ENCODE data around the gene TTLL12.
A peak's percentile ranks its signal among the peaks of the same experiment; 100 is the strongest.

Gene TTLL12

DNA sequence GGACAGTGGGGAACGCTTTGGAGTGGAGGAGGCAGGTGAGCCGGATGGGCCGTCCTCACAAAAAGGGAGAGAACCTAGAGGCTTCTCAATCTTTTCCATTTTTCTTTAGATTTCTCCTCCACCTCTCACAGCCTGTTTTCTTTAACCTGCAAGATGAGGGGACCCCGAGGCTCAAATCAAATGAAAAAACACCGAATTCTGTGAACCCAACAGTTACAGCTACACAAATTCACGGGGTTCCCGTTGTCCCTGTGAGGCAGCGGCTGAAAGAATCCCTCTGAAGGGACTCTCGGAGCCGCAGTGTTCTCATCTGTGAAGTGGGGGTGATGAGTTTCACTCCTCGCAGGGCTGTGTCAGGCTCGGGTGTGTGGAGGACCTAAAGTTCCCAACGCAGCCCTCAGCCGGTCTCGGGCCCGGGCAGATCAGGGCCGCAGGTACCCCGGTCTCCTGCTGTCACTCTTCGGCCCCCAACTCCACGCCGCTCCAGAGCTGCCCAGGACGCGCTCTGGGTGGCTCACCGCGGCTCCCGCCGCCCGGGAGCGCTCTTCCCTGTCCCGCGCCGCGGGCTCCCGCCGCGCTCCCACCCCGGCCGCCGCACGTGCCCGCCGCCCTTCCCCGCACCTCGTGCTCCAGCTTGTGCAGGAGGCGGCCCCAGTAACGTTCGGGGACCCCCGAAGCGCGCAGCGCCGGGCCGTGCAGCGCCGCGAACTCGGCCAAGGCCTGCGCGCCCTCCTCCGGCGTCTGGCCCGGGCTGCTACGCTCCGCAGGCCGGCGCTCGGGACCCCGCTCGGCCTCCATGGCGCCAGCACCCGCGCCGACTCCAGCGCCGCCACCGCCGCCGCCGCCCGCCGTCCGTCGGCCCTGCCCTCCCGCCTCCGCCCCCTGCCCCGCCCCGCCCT, at the start of gene TTLL12:
Gene TTLL12, minus strand, starts transcription at position 863 of the 899 bp plus-strand sequence. Its CDS starts 65 bp downstream, at position 798.
- peak; percentile 28 to 39 for DNase-seq (ENCODE audit: low read depth in 2 of 2, low spot score in 1 of 2)

DNA sequence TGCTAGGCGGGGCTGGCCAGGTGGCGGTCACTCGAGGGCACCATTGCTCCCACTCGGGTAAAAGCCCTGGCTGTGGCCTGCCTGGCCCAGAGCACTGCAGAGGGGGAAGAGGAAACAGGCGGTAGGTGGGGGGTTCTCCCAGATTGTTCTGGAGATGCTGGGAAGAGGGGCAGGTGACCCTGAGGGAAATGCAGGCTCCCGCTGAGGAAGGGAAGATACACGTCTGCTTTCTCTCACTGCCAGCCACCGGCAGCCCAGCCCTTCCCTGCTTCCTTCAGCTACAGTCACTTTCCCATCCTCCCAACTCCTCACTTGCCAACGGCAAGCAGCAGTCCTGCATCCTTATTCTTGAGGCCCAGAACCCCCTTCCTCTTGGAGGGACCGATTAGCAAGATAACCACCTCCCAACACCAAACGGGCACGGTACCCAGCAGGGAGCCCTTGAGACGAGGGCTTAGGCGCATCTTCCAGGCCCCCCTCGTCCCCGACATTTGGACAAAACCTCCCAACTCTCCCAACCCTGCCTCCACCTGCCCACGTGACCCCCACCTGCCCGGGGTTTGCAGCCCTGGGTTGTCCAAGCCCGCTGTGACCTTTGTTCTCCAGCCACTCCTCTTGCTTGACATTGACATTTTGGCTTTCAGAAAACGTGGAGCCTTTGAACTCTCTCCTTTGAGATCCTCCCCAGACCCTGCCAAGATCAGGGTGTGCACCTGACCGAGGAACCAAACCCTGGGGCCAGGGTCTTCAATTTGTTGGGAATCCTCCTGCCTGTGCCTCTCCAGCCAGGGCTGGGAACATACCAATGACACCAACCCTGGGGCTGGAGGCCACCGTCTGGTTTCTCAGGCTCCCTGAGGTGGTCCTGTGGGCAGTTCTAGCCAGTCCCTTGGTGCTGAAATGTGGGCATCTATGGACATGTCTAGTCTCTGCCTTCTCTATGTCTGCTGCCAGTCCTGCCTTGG, 48.8 kb upstream of the TTLL12 start:
- no peak for DNase-seq (ENCODE audit: low read depth in 2 of 2, low spot score in 1 of 2)

DNA sequence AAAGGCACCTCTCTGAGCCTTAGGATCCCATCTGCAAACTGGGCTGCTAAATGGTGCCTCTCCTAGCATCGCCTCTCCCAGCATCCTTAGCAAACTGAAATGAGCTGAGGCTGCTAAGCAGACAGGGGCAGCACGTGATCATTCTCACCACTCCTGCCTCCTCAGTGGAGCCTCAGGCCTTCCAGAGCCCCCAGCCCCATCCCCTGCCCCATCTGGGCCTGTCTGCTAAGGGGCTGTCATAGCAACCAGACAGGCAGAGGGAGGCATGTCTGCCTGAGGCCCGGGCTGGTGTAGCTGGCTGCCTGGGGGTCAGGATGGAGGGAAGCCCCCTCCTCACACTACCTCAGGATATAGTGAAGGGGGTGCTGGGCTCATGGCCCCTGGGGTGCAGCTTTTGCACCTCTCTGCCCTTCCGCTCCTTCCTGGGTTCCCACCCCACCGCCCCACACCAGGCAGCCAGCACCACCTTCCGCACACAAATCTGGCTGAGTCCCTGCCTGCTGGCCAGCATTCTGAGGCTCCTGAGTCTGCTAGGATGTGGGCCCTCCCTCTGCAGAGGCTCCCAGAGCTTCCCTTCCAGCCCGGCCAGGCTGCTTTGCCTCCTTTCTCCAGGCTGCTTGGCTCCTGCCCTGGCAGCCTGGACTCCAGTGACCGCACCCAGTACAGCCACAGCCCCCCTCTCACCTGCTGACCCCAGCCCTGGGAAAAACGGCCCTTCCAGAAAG, 47.5 kb upstream of the TTLL12 start:
- DNase-seq (ENCODE audit: low read depth in 2 of 2, low spot score in 1 of 2): no peak

DNA sequence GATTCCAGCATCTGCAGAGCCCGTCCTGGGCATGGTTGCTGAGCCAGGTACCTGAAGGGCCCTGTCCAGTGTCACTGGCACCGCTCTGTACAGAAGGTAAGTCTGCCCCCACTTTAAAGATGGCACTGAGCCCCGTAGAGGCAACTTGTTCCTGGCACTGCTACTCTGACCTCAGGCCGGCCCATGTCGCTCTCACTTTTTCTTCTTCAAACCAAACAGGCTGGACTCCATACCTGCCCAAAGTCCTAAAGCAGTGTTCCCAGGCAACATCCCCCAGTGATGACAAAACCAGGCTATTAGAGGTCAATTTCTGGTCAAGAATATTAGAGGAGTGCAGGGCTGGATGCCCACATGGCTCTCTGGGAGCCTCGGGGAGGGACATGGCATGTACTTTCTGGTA, 46.6 kb upstream of the TTLL12 start:
- no peak for DNase-seq (ENCODE audit: low read depth in 2 of 2, low spot score in 1 of 2)

DNA sequence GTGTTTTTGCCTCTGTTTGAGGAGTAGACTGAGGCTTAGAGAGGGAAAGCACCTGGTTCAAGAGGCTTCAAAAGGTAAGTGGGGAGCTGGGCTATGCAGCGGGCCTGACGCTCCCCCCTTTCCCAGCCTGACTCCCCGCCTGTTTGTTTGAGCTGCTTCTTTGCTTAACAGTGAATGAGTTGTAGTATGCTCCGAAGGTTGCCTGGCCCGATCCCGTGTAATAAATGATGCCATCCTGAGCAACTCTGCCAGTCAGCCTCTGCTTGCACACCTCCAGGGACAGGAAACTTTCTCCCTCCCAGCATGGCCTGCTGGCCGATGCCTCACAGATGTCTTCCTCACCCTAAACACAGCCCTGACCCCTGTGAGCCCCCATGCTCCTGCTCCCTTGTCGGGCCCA, 45.5 kb upstream of the TTLL12 start:
- no peak for DNase-seq (ENCODE audit: low read depth in 2 of 2, low spot score in 1 of 2)

DNA sequence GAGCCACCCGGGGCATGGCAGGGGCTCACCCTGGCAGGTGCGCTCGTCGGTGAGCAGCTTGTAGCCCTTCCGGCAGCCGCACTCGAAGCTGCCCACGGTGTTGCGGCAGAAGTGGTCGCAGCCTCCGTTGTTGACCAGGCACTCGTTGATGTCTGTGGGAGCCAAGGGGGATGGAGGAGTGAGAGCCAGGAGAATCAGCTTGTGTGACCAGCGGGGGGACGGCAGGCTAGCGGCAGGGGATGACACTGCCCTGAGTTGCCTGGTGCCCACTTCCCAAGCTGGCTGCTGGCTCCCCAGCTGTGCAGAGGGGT, 44.7 kb upstream of the TTLL12 start:
- DNase-seq (ENCODE audit: low read depth in 2 of 2, low spot score in 1 of 2): no peak

DNA sequence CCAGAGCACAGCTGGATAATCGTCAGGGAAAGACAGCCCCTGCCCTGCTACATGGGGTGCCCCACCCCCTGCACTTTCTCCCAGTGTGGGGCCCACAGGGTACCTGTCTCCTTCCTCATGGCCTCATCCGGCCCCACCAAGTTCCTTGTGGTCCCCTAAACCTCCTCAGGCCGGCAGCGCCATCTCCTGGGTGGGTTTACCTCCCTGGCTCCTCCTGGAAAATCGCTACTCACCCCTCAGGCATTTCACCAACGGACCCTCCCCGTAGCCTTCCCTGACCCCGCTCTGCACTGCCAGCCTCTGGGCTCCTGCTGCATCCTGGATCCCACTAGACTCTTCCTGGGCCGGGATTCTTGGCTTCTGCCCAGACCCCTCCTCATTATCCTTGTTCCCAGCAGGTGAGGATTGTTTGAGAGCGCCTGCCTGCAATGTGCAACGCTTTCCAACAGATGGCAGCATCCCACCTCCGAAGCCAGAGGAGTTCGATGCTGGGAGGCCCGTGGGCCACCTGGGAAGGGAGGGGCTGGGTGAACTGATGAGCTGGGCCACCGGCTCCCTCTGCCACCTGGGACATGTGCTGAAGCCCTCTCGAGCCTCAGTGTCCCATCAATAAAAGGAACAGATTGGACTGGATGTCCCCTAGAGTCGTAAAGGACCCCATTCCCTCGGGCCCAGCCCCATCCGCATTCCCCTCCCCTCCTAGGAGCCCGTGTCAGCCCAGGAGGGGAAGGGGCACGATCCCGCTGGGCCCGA, 44.2 kb upstream of the TTLL12 start:
- peak; percentile 38 to 49 for DNase-seq (ENCODE audit: low read depth in 2 of 2, low spot score in 1 of 2)

DNA sequence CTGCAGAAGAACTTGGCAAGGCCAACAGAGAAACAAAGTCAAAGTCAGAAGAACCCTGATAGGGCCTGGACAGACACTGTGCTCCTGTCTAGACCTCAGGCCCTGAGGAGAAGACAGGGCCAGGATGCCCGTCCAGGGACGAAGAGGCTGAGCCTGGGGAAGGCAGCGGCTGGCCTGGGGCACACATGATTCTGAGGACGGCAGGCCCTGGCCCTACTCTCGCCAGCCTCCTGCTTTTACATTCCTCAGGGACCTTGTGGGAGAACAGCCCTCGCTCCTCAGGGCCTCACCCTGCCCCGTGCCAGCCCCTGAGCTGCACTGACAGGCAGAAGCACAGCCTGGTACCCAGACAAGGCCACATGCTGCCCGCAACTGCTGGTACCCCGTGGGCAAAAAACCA, 43.6 kb upstream of the TTLL12 start:
- DNase-seq (ENCODE audit: low read depth in 2 of 2, low spot score in 1 of 2): no peak

DNA sequence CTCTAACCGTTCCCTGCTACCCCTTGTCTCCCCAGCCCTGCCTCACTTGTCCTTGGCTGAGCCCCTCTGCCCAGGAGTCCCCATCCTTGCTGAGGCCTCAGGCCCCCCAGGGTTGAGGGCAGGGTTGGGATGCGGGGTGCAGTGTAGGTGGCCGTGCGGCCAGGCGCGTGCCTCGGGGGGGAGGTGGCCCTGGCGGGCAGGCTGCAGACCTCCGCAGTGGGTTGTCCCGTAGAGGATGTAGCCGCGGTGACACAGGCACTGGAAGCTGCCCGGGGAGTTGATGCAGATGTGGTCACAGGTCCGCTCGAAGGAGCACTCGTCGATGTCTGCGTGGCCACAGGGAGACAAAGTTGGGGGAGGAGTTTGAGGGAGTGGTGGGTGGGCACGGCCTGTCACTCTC, 41.9 kb upstream of the TTLL12 start:
- DNase-seq (ENCODE audit: low read depth in 2 of 2, low spot score in 1 of 2): no peak

DNA sequence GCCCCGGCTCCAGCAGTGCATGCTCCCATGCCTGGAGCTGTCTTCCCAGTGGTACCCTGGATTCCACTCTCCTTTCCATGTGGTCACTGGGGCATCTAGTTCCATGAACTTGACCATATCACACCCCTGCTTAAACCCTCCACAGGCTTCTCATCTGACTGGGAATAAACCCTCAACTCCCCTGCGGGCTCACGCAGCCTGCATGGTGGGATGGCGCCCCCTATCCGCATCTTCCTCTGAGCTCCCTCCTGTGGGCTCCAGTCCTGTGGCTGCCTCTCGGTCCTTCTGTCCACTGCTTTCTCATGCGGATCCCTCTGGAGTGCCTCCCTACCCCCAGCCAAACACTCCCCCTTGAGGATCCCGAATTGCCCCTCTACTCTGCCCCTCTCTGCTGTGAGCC, 41.4 kb upstream of the TTLL12 start:
- DNase-seq (ENCODE audit: low read depth in 2 of 2, low spot score in 1 of 2): no peak

DNA sequence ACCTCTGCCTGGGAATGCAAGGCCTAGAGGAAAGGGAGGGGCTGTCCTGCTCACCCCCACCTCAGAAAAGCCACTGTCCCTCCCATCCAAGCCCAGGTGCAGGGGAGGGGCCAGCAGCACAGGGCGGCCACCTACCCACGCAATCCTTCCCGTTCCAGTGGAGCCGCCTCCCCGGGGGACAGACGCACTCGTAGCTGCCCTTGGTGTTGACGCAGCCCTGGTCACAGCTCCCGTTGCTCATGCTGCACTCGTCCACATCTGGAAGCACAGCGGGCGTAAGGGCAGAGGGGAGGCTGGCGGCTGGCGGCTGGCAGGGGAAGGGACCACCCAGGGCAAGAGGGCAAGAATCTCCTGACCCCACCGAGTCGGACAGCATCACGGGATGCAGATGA, 40.3 kb upstream of the TTLL12 start:
- DNase-seq (ENCODE audit: low read depth in 2 of 2, low spot score in 1 of 2): no peak

DNA sequence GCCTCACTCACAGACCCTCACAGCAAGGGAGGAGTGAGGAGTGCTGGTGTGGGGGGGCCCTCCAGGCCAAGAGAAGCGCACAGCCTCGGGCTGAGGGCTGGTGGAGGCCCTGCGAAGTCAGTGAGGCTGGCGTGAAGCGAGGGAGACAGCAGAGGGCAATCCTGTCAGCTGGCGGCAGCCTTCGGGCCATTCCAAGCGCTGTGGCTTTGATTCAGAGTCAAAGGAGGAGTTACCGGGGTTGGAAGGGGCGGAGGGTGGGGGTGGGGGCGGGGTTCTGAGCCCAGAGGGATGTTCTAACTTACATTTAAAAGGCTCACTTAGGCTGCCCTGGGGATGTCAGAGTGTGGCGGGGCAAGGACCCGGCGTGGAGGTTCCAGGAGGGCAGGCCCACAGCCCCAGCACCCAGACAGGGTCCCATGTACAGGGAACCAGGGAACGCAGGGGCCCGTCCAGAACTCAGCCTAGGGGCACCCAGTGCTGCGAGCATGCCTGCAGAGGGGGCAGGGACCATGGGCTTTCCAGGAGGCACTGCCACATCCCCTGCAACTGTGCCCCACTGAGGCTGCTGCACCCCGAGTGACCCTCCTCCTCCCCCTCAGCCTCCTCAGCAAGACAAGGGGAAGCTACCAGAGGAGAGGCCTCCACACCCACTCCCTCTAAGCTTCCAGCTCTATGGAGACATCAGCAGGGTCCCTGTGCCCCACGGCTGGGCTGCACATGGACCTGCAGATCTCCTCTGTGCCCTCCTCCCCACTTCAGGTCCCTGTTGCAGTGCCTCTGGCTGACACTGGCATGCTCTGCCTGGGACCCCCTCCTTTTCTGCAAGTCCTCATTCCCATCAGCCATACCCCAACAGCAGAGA, 39.7 kb upstream of the TTLL12 start:
- no peak for DNase-seq (ENCODE audit: low read depth in 2 of 2, low spot score in 1 of 2)

DNA sequence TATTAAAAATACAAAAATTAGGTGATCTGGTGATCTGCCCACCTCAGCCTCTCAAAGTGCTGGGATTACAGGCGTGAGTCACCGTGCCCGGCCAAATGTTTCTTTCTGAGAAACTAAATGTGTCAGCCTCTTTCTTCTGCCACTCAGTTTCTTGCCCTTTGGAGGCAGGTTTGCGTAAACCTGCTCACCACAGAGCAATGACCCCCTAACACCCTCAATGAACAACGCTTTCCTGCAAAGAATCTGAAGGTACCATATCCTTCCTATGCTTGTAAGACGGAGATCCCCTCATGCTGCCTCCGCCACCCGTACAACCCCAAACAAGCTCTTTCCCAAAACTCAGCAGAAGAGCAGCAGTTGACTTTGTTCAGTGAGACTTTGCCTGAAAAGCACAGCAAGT, 38.7 kb upstream of the TTLL12 start:
- no peak for DNase-seq (ENCODE audit: low read depth in 2 of 2, low spot score in 1 of 2)

DNA sequence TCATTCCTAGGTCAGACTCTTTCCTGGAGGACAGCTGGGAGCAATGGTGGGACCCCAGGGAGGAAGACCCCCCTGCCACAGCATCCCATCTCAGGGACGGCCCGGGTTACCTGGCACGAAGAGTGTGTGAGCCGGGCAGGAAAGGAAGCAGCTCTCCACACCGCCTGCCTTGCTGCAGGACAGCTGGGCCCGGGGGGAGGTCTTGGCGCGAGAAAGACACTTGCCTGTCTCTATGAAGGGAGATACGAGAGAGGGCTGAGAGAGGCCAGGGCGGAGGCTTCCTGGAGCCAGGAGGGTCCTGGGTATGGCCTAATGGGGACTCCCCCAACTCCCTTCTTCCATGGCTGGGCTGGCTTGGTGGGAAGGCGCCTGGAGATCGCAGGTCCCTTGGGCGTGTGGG, 36.1 kb upstream of the TTLL12 start:
- DNase-seq (ENCODE audit: low read depth in 2 of 2, low spot score in 1 of 2): no peak

DNA sequence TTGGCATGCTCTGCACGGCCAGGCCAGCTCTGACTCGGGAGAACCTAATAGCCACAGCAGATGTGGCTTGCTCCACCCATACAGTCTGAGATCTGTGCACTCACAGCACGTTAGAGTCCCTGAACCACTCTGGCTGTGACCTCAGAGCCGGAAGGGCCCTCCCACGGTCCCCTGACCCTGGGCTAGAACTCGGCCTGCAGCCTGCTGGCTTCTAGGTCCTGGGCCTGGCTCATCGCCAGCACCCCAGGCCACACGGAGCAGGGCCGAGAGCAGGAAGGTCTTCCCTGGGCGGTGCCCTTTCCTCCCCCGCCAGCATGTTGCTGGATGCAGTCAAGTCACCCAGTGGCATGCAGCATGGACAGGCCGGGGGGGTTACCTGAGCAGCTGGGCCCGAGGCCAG, 35.3 kb upstream of the TTLL12 start:
- no peak for DNase-seq (ENCODE audit: low read depth in 2 of 2, low spot score in 1 of 2)

DNA sequence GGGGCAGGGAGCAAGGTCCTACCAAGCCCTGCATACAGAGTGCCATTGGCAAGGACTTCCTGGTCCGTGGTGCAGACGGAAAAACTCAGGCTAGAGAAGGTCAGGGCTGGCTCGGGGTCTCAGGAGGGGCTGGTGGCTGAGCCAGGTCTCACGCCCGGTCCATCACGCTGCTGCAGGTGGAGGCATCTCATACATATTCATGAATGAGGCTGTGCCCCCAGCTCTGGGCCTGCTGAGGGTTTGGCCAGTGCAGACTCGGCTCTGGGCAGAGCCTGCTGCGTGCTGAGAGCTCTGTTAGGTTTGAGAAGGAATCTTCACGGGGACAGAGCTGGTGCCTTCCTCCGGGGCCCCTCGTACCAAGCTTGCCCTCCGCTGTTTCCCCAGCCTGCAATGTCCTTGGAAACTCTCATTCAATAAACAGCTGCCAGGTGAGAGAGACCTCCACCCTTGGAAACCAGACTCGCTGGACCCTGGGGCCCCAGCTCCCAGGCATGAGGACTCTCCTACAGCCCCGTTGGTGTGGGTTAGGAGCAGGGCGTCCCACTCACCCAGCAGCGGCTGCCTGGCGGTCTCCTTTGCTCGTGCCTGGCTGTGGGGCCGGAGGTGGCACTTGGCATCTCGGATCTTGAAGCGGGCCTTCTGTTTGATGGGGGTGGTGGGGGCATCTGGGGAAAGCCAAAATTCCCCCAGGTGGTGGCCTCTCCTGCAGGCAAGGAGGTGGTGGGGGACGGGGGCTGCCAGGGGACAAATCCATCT, 33.9 kb upstream of the TTLL12 start:
- DNase-seq (ENCODE audit: low read depth in 2 of 2, low spot score in 1 of 2): no peak

DNA sequence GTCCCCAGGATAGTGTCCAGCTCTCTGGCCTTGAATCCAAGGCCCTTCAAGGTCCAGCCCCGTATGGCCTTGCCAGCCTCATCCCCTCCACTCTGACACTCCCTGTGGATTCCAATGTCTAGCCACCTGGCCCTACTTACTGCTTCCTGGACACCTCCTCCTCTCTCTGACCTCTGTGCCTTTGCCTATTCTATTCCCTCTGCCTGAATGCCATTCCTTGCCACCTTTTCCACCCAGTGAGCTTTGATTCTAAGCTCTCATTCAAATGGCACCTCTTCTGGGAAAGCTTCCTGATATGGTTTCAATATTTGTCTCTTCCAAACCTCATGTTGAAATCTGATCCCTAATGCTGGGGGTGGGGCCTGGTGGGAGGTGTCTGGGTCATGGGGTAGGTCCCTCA, 31.9 kb upstream of the TTLL12 start:
- no peak for DNase-seq (ENCODE audit: low read depth in 2 of 2, low spot score in 1 of 2)

DNA sequence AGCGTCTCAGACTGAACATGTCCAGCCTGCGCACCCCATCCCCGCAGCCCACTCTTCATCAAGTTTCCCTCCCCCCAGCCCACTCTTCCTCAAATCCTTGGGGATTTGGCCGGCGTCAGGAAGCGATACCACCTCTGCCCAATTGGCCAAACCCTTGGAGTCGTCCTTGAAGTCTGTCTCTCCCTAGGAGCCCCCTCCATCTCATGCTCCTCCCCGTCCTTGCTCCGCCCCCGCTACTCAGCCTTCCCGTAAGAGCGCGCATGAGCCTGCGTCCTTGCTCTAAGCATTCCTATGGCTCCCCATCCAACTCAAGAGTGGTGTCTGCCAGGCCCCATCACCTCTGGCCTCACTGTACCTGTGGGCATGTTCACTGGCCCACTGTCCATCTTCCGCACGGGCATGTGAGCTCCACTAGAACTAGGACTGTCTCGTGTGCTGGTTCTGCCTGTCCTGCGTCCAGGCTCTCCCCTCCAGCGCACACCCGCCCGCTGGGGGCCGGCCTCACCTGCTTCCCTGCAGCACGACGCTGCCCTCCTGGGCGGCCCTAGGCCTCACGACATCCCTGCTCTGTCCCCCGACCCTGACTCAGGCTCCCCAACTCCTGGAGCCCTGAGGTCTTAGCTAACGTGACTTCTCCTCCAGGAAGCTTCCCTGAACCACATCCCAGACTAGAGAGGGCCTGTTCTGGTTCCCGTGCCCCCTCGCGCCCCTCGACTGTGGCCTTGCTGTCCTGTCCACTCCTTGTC, 30.5 kb upstream of the TTLL12 start:
- no peak for DNase-seq (ENCODE audit: low read depth in 2 of 2, low spot score in 1 of 2)

All from stimulated activated CD8-positive, alpha-beta memory T cell treated with anti-CD3 and anti-CD28 coated beads, Interleukin-4, amount 100 ng/mL, for 1 hour (primary cell).